Esophagus (tissue), 2 donors: ENCODE results near the gene VAPA. TPM values are rescaled to one million over a fixed set of nuclear protein-coding genes. Genes with fewer than 3 reads are reported as not detected.

Experiments
- H3K27ac ChIP-seq, 2 donors: one replicate each; pipeline ENCODE4 v1.5.1; 2013; ENCODE audit warnings: low read depth in 2 of 2, mild to moderate bottlenecking in 2 of 2, inconsistent platforms in 1 of 2, low read length in 1 of 2, moderate library complexity in 1 of 2
- H3K27me3 ChIP-seq, 2 donors: one replicate each; pipeline ENCODE4 v1.6.1; 2013; ENCODE audit warnings: low read length in 2 of 2, control low read depth in 1 of 2, mild to moderate bottlenecking in 1 of 2; ENCODE audit not compliant: insufficient read depth in 2 of 2, control insufficient read depth in 1 of 2
- H3K36me3 ChIP-seq, 2 donors: one replicate each; pipeline ENCODE4 v1.6.1; 2013; ENCODE audit warnings: low read length in 1 of 2; ENCODE audit not compliant: control insufficient read depth in 2 of 2, insufficient read depth in 2 of 2
- H3K4me1 ChIP-seq, 2 donors: one replicate each; pipeline ENCODE4 v1.6.1; 2013; ENCODE audit warnings: low read length in 1 of 2; ENCODE audit not compliant: control insufficient read depth in 2 of 2, insufficient read depth in 2 of 2
- H3K4me3 ChIP-seq, 2 donors: one replicate each; pipeline ENCODE4 v1.5.1; 2013; ENCODE audit warnings: low read length in 2 of 2, mild to moderate bottlenecking in 2 of 2, low read depth in 1 of 2, moderate library complexity in 1 of 2
- H3K9me3 ChIP-seq, 2 donors: one replicate each; pipeline ENCODE4 v1.6.1; 2013; ENCODE audit warnings: mild to moderate bottlenecking in 2 of 2, low read depth in 1 of 2, low read length in 1 of 2, moderate library complexity in 1 of 2; ENCODE audit not compliant: control insufficient read depth in 2 of 2, insufficient read depth in 1 of 2
- WGBS, 2 donors: extraction: QIAGEN DNeasy Blood & Tissue Kit; methylation state at CpG; one replicate each; pipeline ENCODE4 v1.1.7; 2013; 5-methylcytosine and 5-hydroxymethylcytosine counted together
- polyA plus RNA-seq, 2 donors: library from polyadenylated mRNA; stranded (reverse); fragments of 200-250 nt; gene quantifications; one replicate each; pipeline ENCODE4 v1.2.3, GENCODE V29; 2013
- donor health status: healthy with polysubstance abuse.
- donor health status: Bipolar disorder and iron deficiency.

The VAPA gene
- polyA plus RNA-seq, 2 donors: 127 to 189 TPM

DNA sequence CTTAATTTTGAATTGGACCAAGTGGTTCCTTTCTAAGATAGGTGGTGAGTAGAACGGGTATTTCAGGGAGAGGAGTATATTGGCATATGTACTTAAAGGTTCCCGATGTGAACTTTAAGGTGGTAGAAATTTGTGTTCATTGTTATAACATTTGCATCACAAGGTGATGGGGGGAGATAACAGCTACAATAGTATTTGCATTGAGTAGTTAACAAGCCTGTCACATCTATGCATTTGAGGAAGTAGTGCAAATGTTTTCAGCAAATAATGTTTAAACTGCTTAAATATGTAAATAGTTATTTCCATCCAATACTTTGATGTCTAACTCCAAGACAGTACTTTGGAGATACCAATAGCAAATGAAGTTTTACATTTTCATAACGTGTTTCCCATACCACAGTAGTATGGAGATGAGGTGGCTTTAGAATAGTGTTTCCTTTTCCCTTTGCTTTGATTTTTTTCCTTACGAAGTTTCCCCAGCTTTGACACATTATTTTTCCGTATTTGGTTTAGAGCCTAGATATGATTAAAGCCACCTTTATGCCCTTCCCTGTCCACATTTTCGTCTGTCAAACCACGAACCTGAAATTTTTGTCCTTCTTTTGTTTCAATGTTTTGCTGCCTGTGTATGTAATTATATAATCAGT lies 46.6 kb downstream of the VAPA start:
- no peaks in the 10 kb centered on the region for H3K9me3 ChIP-seq
- H3K27me3 ChIP-seq: no peaks in the 10 kb centered on the region
- no peaks in the 10 kb centered on the region for H3K4me1 ChIP-seq
- WGBS, 2 donors: 49% methylated on average over 7 of the region's 7 CpGs
- H3K36me3 ChIP-seq: no peaks in the 10 kb centered on the region
- no peak overlapping the region for H3K4me3 ChIP-seq
- no peak overlapping the region for H3K27ac ChIP-seq

DNA sequence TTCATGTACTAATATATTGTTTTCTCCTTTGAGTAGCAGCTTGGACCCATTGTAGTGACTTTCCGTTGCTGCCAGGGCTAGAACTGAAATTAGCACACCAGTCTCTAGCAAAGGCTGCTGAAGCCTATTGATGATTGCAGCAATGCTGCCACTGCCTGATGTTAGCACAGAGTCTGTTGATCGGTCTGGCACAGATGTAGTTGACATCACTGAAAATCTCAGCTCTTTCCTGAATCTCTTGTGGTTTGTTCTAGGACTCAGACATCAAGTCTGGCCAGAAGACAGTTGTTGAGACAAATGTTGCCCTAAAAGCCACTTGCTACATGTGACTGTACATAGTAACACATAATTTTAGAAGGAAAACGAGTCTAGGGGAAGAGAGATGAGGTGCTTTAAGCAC lies 47.2 kb downstream of the VAPA start:
- no peak overlapping the region for H3K4me3 ChIP-seq
- 34 to 35% methylated on average over 3 of the region's 3 CpGs for WGBS, 2 donors
- no peak overlapping the region for H3K27ac ChIP-seq

DNA sequence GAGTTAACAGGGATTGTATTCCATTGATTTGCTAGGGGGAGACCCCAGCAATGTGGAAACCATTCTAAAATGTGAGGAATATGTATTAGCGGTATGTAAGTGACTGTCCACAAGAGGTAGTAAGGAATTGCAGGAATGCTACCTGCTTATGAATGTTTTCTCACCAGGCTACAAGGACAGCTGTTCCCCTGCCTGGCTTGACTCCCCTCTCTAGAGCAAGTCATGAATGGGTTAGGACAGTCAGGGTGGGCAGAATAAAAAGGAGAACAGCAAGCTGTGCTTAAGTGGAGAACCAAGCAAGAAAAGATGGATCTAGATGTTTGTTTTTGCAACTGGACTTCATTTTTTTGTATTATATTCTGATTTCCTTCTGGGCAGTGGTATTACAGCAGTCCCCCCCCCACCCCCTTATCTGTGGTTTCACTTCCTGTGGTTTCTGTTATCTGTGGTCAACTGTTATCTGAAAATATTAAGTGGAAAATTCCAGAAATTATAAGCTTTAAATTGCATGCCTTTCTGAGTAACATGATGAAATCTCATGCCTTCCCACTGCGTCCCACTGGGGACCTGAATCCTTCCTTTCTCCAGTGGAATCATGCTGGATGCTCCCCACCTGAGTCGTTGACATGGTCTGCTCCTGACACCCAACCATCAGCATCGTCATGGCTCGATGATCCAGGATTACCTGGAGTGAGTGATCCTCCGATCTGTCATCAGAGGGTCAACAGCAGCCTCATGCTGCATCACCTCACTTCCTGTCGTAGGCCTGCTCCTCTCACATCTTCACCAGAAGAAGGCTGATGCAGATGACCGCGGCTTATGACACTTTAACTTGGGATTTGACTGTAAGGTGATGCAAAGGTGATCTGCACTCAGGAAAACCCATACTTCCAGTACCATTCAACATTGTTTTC lies 52.2 kb downstream of the VAPA start:
- Histone ChIP-seq H3K36me3 (no peaks in the 10 kb centered on the region), H3K4me1 (no peaks in the 10 kb centered on the region), H3K27ac (no peak overlapping the region), H3K9me3 (no peaks in the 10 kb centered on the region), H3K4me3 (no peak overlapping the region), H3K27me3 (no peaks in the 10 kb centered on the region)
- WGBS, 2 donors: 86 to 89% methylated on average over 9 of the region's 9 CpGs

More for the DNA sequence above, 47.2 kb downstream of the VAPA start:
- no peaks in the 10 kb centered on the region for H3K36me3 ChIP-seq
- H3K27me3 ChIP-seq: no peaks in the 10 kb centered on the region
- H3K4me1 ChIP-seq: no peaks in the 10 kb centered on the region
- no peaks in the 10 kb centered on the region for H3K9me3 ChIP-seq

DNA sequence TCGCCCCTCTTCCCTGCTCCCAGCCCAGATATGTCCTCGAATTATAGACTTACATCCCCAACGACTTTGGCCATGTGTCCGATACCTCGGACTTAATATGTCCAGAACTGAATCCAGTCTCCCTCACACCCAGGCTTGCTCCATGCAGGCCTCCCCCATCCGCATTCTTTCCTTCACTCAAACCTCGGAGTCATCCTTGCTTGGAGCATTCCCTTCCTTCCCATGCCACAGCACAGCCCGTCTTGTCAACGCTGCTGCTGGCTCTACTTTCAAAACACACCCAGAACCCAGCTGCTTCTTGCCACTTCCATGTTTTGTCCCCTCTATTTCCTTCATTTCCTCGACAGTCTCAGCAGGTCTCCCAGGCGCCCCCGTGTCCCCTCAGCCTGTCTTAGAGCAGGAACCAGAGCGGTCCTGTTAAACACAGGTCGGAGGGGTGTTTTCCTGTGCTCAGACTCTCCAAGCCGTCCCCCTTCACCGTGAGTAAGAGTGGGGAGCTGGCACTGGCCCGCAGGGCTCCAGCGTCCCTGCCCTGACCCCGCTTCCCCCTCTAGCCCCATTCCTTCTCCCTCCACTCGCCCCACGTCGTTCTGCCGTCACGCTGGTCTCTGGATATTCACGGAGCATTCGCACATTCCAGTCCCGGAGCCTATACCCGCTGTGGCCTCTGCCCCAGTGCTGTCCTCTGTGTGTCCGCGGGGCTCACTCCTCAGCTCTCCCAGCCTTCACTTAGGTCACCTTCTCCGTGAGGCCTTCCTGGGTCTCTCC lies 54.4 kb downstream of the VAPA start:
- H3K9me3 ChIP-seq: no peaks in the 10 kb centered on the region
- H3K4me3 ChIP-seq: no peak overlapping the region
- H3K27ac ChIP-seq: no peak overlapping the region
- no peaks in the 10 kb centered on the region for H3K36me3 ChIP-seq
- H3K4me1 ChIP-seq: no peaks in the 10 kb centered on the region
- no peaks in the 10 kb centered on the region for H3K27me3 ChIP-seq
- 64 to 72% methylated on average over 31 of the region's 31 CpGs for WGBS, 2 donors

DNA sequence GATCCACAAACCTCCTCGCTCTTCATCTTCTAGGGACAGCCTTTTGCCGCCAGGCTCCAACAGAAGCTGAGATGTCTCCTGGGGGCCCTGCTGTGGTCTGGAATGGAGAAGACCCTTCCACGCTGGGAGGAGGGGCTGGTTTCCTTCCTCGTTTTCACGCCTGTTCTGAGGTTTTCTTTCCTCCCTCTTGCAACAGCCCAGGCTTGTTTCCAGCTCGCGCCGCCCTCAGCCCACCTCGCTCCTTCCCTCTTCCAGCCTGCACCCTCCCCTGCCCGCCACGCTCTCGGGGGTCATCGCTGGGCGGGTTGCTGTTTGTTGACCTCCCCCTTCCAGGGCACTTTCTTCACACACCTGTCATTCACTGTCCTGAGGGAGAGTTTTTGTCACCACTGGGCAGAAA lies 55.4 kb downstream of the VAPA start:
- H3K4me1 ChIP-seq: no peaks in the 10 kb centered on the region
- no peak overlapping the region for H3K27ac ChIP-seq
- H3K27me3 ChIP-seq: no peaks in the 10 kb centered on the region
- H3K36me3 ChIP-seq: no peaks in the 10 kb centered on the region
- no peak overlapping the region for H3K4me3 ChIP-seq
- WGBS, 2 donors: 73 to 79% methylated on average over 14 of the region's 14 CpGs
- H3K9me3 ChIP-seq: no peaks in the 10 kb centered on the region

DNA sequence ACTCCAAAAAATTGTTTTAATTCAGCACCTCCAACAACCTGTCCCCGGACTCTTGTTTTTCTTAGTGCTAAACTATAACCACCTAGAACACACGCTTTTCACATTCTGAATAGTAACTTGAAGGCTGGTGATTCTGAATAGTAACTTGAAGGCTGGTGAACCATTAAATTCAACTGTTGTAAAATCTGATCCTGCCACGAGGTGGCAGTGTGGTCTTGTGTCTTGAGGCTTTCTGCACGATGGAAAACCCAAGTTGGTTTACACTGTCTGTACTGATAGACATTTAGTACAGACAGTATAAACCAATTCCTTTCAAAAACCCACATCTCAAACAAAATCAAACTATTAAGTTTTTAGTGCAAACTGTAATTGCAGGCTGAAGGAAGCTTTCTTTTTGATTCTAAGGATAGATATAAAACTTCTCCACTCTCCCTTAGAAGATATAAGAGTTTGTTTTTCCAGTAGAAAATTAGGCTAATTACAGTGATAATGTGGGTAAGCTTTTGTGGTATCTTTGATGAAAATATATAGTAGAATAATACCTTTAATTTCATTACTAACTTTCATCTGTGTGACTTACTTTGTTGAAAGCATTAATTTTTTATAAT lies 57.6 kb downstream of the VAPA start:
- H3K27me3 ChIP-seq: no peaks in the 10 kb centered on the region
- 5 to 7% methylated on average over 4 of the region's 4 CpGs for WGBS, 2 donors
- no peaks in the 10 kb centered on the region for H3K4me1 ChIP-seq
- no peaks in the 10 kb centered on the region for H3K36me3 ChIP-seq
- H3K4me3 ChIP-seq: no peak overlapping the region
- H3K27ac ChIP-seq: no peak overlapping the region
- peaks cover 0 to 2% of the 10 kb centered on the region in 2 donors for H3K9me3 ChIP-seq

DNA sequence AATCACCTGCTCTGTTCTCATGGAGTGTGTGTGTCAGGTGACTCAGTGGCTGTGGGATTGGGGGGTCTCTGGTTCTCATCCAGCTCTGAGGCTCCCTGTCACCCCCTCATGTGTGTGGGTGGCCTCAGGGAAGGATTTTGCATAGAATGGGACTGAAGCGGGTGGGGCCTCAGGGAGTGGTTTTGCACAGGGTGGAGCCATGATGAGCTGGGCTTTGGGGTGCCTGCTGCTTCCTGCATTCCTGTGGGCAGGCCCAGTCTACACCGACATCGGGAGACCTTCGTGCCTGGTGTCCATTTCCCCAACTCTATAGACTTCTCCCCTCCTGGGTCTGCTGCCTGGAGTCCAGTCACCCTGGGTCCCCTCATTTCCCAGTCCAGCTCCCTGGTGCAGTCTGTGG lies 59.7 kb downstream of the VAPA start:
- WGBS, 2 donors: 85 to 89% methylated on average over 4 of the region's 4 CpGs
- H3K9me3 ChIP-seq: peaks cover 0 to 2% of the 10 kb centered on the region in 2 donors
- H3K36me3 ChIP-seq: no peaks in the 10 kb centered on the region
- no peaks in the 10 kb centered on the region for H3K4me1 ChIP-seq
- H3K4me3 ChIP-seq: no peak overlapping the region
- no peaks in the 10 kb centered on the region for H3K27me3 ChIP-seq
- H3K27ac ChIP-seq: no peak overlapping the region

DNA sequence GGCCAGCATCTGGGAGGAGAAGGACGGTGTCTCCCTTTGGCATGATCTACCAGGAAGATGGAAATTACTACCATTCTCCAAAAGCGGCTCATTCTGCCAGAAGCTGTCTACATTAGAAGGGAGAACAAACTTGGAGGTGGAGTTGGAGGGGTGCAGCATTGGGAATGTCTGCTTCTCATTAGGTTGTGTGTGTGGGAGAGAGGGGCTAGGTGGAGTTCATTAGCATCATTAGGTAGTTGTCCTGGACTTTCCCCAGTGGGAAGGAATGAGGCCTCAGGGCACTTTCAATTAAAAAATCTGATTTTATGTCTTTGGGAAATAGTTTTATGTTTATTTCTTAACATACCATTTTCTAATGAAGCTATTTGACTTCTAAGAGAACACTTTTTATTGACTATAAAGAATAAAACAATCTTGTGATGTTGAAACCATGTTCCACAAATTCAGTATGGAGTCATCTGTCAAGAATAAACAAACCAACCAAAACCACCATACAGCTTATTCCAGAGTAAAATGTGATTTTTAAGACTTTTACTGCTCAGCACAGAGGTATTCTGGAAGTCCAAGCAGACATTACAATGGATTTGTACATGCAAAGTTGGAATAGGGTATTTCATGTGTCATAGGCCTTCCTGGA lies 60.6 kb downstream of the VAPA start:
- H3K4me3 ChIP-seq: no peak overlapping the region
- H3K27ac ChIP-seq: no peak overlapping the region
- 91 to 94% methylated on average over 2 of the region's 2 CpGs for WGBS, 2 donors
- H3K4me1 ChIP-seq: no peaks in the 10 kb centered on the region
- H3K36me3 ChIP-seq: no peaks in the 10 kb centered on the region
- no peaks in the 10 kb centered on the region for H3K27me3 ChIP-seq
- H3K9me3 ChIP-seq: peaks cover 0 to 2% of the 10 kb centered on the region in 2 donors

DNA sequence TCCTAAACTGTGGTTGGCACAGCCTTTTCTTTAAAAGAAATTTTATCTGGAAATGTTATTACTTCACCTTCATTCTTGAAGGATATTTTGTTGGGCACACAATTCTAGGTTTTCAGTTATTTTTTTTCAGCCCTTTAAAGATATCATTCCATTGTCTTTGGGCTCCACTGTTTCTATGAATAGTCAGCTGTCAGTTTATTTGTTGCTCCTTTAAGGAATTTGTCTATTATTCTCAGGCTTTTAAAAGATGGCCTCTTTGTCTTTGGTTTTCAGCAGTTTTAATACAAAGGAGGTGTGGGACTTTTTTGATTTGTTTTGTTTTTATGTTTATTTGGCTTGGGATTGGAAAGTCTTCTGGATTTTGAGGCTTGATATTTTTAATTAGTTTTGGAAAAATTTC lies 61.8 kb downstream of the VAPA start:
- no peaks in the 10 kb centered on the region for H3K4me1 ChIP-seq
- no peak overlapping the region for H3K4me3 ChIP-seq
- peaks cover 0 to 2% of the 10 kb centered on the region in 2 donors for H3K9me3 ChIP-seq
- H3K36me3 ChIP-seq: no peaks in the 10 kb centered on the region
- no peaks in the 10 kb centered on the region for H3K27me3 ChIP-seq
- H3K27ac ChIP-seq: no peak overlapping the region
